ENCODE measurements around the gene MLC1. TPM values are rescaled to one million over a fixed set of nuclear protein-coding genes. Genes with fewer than 3 reads are reported as not detected.
A peak's percentile ranks its signal among the peaks of the same experiment; 100 is the strongest.

The MLC1 gene
- total RNA-seq, 1 donor from 2014 or later = 0.46 TPM

DNA sequence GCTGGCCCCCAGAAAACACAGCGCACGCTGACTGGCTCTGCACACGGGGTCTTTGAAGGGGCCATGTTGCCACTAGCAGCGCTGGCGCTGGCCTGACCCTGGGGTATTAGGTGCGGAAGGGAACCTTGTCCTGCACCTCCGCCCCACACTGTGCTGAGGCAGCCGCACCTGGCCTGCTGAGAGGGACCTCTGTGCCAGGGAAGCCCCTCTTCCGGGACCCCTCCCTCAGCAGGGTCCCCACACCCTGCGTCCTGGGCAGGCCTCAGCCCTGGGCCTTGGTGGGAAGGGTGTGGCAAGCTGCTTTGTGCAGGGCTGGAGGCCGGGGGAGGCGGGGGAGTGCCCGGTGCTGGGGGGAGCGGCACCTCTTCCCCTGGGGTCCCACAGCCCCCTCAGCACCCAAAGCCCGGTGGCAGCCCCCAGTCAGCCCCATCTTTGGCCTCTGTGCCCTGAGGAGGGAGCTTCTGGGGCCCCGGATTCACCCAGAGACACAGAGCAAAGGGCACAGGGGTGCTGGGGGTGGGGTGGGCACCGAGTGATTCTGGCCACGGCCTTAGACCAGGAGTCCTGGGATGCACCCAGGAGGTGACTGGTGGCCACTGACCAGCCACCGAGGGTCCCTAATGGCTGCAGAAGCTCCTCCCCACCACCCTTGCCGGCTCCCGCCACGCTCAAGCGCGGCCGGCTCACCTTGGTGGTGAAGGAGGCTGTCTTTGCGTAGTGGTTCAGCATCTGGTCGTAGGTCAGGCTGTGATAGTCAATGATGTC is 38.6 kb downstream of the MLC1 start:
- DNase-seq = peak; percentile 36
- ATAC-seq (ENCODE audit: poor library complexity) = no peak
- intact Hi-C loops (cut with DNase I) = no loop called here

DNA sequence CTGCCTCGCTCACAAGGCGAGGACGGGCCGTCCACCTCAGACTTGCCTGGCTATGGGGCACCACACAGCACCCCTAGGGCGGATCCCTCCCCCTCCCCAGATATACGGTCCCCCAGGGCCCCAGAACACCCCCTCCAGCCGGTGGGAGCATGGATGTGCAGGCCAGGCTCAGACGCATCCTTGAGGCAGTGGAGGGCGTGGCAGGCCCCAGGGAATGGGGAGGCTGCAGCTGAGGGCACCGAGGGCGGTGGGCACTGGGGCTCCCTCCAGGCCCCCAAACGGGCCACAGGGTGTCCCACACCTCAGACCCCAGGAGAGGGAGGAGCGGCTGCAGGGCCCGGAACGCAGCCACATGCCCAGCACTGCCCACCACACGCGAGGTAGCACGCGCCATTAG is 39.2 kb downstream of the MLC1 start:
- DNase-seq (no peak), ATAC-seq (ENCODE audit: poor library complexity) (no peak)
- intact Hi-C loops (cut with DNase I) = no loop called here

DNA sequence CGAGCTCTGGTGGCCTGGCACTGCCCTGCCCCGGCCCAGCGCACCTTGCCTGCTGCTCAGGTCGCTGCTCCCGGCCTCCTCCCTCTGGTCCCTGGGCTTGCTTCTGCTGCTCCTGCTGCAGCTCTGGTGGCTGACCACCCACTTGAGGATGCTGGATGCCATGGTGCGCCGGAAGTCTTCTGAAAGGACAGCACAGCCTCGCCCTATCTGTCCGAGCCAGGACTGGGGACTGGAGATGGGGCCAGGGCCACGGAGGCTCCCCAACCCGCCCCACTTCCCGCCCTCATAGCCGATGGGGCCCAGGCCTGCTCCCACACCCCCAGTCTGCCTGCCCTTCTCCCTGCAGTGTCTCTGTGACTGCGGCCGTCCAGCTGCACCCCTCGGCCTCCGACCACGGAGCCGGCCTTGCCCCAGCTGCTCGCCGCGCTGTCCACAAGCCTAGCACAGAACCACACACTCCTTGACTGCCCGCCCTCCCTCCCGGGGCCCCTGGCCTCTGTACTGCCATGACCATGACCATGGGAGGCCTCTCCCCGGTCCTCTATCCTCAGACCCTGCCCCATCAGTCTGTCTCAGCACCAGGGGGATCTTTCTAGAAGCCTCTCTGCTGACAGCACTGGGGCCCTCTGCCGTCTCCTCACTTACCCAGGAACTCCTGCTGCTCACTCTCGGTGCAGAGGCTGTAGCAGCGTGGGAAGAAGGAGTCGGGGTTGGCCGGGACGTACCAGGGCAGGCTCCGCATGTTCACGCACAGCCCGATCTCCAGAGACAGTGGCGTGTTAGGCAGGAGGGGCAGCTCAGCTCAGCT is 39.8 kb downstream of the MLC1 start:
- intact Hi-C loops (cut with DNase I) = no loop called here
- no peak for ATAC-seq (ENCODE audit: poor library complexity)
- DNase-seq = no peak

DNA sequence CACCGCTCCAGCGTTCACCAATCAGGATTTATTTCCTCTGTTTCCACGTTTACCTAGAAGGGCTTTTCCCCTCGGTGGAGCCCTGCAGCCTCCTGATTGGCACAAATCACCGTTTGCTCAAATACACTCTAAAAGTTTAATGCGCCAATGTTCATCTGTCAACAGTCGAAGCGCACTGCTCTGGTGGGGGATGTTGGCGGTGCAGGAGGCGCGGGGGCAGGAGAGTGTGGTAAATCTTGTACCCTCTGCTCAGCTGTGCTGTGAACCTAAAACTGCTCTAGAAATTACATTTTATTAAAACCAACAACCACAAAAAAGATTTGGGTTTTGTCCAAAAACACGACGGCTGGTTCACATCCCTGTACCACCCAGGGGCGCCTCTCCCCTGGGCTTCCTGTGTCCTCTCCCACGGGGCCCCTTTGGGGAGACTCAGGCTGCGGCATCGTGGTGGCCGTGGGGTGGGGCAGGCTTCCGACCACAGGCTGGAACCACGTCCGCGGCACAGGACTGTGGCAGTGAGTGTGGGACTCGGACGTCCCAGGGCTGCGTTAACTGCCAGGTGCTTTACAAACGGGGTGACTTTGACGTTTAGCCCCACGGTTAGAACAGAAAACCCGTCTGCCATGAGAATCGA is 40.6 kb downstream of the MLC1 start:
- intact Hi-C loops (cut with DNase I) = no loop called here
- DNase-seq = no peak
- ATAC-seq (ENCODE audit: poor library complexity) = no peak

DNA sequence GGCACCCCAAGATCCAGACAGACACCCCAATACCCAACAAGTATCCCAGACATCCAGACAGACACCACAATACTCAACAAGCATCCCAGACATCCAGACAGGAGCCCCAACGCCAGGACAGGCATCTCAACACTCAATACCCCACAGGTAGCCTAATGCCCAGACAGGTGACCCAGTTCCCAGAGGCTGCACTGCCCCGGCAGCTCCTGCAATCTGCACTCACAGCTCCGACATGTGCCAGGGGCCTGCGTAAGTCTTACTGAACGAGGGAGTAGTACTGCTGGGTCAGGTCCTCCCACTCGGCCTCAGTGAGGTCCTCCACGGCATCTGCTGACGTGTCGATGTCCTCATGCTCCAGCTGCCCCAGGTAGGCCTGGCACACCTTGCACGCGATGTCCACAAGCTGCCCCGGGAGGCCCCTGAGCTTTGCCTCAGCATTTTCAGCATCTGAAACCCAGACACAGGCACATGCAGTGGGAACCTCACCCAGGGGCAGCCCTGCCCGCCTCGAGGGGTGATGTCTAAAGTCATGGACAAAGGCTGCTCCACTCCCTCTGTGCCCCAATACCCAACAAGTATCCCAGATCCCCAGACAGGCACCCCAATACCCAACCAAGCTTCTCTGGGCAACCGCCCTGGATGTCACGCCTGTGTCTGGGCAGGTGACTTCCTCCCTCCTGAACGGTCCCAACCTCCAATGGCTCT is 43.7 kb downstream of the MLC1 start:
- intact Hi-C loops (cut with DNase I) = no loop called here
- DNase-seq (peak; percentile 29), ATAC-seq (ENCODE audit: poor library complexity) (no peak)

DNA sequence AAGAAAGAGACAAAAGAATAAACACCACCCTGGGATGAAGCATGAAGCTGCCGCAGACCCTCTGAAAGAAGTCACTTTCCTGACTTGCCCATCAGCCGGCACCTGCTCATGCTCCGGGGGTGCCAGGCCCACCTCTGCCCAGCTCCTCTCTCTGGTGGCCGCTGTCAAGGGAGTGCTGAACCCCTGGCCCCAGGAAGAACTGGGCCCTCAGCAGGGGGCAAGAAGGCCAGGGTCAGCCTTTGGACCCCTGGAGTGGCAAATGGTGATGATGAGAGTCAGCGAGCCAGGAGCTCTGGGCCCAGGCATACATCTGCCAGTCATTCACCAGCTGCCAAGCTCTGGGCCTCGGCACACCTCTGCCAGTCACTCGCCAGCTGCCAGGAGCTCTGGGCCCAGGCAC is 44.5 kb downstream of the MLC1 start:
- intact Hi-C loops (cut with DNase I) = no loop called here
- ATAC-seq (ENCODE audit: poor library complexity) = no peak
- peak; percentile 26 for DNase-seq

DNA sequence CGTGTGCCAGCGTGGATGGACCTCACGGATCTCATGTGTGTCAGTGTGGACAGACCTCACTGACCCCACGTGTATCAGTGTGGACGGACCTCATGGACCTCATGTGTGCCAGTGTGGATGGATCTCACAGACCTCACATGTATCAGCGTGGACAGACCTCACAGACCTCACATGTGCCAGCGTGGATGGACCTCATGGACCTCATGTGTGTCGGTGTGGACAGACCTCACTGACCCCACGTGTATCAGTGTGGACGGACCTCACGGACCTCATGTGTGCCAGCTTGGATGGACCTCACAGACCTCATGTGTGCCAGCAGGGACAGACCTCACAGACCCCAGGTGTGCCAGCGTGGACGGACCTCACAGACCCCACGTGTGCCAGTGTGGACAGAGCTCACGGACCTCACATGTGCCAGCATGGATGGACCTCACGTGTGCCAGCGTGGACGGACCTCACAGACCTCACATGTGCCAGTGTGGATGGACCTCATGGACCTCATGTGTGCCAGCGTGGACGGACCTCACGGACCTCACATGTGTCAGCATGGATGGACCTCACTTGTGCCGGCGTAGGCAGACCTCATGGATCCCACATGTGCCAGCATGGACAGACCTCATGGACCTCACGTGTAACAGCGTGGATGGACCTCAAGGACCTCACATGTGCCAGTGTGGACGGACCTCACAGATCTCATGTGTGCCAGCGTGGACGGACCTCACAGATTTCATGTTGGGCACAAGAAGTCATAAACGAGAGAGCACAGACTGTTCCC is 45.4 kb downstream of the MLC1 start:
- ATAC-seq (ENCODE audit: poor library complexity) = no peak
- intact Hi-C loops (cut with DNase I) = loop anchor here (10.0 kb wide), 1 partner anchor 265 kb away; no protein-coding TSS in a partner anchor
- DNase-seq = peak; percentile 26

DNA sequence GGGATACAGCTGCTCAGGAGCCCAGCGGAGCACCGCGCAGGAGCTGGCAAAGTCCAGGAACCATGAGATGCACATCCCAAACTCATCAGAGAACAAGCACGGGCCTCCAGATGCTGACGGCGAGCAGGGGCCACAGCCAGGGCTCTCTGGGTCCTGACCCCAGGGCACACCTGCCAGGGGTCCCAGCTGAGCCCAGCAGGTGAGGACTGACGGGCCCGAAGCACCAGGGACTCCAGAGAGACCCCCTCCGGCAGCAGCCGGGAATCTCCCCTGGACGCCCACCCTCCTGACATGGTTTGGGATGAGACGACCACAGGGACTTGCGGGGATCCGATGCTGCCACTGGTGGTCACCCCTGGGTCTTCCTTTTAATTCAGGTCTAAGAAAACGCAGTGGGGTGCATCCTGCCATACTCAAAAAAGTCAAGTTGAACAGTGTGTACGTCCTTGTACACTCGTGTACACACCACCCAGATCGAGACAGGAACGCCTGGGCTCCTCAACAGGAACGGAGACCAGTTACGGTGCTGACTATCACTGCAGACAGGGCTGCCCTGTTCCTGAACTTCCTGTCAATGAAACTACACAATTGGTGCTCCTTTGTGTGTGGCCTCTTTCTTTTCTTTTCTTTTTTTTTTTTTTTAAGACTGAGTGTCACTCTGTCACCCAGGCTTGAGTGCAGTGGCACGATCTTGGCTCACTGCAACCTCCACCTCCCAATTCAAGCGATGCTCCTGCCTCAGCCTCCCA is 49.1 kb downstream of the MLC1 start:
- intact Hi-C loops (cut with DNase I) = loop anchor here (10.0 kb wide), 1 partner anchor 261 kb away; no protein-coding TSS in a partner anchor
- peak; percentile 20 for DNase-seq
- no peak for ATAC-seq (ENCODE audit: poor library complexity)

DNA sequence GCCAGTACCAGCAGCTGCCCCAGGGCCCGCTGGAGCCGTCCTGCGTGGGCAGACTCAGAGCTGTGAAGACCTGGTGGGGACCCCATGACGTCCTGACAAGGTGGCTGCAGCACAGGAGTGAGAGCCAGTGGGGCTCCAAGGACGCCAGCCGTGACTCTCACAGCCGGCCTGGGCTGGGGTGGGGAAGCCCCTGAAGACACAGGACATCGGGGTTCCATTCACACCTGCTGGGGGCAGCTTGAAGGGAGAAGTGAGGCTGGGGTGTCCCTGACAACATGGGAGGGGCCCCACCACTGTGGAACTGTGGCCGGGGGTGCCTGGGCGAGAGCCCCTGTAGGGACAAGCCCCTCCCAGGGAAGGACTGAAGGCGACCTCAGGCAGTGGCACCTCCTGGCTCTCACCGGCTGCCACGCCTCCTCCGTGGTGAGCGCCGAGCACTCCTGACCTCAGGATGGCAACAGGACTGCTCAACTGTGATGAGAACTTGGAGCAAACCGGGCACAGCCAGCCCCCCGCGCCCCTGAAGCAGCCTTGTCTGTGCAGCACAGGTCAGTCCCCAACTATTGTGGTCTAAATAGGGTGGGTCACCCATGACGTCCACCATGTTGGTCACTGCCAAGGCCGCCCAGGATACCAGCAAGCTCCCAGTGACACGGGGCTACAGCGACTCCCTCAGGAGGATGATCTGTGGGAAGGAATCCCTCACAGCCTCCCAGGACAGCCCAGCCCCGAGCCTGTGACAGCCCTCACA is 49.9 kb downstream of the MLC1 start:
- intact Hi-C loops (cut with DNase I) = loop anchor here (10.0 kb wide), 1 partner anchor 261 kb away; no protein-coding TSS in a partner anchor
- ATAC-seq (ENCODE audit: poor library complexity) (no peak), DNase-seq (peak; percentile 26)

DNA sequence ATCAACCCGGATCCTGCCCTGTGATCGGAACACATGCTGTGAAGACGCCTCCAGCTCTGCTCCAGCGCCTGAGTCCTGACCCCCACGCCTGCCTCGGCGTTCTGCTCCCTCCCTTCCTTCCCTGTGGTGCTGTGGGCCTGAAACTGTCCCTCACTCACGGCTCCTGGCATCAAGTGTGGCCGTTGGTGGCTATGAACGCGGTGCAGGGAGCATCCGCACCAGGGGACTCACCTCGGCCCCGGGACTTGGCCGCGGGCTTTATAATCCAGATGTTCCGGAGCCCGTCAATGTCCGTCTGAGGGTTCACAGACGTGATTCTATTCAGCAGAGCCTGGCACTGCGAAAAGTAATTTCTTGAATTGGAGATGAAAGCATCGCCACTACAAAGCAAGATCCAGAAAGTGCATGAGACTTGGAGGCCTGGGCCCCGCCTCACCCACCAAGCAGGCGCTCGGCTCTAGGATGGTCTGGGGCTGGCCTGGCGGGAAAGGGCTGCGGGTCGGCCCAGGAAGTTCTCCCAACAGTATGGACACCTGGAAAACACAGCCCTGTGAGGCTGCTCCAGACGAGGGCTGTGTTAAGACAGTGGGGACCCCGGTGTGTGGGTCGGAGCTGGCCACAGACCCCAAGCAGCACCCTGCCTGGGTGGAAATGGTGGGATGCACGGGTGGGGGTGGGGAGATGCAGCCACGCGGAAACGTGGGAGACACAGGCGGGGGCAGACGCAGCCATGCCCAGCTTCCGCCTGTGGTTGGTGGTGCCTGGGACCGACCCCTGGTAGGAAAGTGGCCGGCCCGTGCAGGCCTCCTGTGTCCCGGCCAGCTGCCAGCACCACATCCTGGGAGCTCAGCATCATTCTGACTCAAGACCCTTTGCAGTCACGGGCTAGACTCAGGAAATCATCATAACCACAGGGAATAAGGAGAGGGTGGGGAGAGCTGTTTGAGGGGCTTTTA is 50.8 kb downstream of the MLC1 start:
- DNase-seq = peak; percentile 21
- ATAC-seq (ENCODE audit: poor library complexity) = no peak
- intact Hi-C loops (cut with DNase I) = loop anchor here (10.0 kb wide), 1 partner anchor 260 kb away; no protein-coding TSS in a partner anchor

DNA sequence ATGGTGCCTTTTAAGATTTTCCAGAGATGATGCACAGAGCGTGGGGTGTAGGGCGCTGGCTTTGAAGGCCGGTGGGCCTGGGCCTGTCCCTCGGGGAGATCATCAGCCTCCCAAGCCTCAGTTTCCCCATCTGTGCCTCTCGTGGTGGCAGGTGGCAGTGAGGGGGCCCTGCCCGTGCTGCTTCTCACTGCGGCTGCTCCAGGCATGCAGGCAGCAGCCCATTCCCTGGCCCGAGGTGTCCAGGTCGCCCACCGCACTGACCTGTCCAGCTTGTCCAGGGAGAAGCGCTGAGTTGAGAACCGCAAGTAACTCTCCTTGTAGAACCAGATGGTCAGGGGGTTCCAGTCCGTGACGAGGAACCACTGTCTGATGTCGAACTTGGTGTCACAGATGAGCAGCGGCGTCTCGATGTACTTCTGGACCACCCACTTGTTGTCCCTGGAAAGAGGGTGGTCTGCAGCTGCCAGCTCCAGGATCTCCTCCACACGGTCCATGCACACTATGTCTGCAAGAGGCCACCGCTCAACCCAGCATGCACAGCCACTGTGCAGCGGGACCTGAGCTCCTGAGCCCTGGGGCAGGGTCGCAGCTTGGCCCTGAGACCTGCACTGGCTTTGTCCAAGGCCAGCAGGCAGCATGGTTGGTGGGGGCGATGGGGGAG is 52.2 kb downstream of the MLC1 start:
- ATAC-seq (ENCODE audit: poor library complexity) (no peak), DNase-seq (peak; percentile 24)
- intact Hi-C loops (cut with DNase I) = loop anchor here (10.0 kb wide), 1 partner anchor 258 kb away; no protein-coding TSS in a partner anchor

DNA sequence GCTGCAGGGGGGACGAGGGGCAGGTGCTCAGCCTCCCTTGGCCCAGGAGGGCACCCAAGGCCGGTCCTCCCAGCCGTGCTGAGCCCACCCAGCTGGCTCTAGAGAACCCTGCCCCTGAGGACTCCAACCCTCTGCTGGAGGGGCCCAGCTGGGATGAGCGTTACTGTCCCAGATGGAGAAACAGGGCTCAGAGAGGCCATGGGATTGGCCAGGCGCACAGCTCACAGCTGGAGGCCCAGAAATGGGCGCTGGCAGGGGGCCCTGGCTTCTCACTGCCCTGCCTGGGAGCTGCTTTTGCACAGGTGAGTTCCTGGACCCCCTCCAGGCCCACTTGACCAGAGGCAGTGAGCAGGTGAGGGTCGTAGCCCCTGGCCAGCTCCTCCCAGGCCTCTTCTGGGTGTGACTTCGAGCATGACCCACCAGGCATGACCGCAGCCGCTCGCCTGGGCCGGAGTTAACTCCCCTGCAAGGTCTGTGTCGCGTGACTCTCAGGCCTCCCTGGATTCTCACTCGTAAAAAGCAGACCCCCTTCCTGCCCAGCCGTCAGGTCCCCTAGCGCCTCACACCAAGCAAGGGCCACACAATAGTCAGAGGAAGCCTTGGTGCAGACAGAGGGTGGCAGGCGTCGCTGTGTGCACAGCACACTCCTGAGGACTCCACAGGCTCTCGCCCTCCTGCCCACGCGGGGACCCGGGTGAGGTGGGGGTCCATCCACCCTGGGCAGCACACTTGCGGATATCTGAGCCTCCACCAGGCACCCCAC is 52.9 kb downstream of the MLC1 start:
- ATAC-seq (ENCODE audit: poor library complexity) (no peak), DNase-seq (peak; percentile 33)
- intact Hi-C loops (cut with DNase I) = loop anchor here (10.0 kb wide), 1 partner anchor 257 kb away; no protein-coding TSS in a partner anchor

DNA sequence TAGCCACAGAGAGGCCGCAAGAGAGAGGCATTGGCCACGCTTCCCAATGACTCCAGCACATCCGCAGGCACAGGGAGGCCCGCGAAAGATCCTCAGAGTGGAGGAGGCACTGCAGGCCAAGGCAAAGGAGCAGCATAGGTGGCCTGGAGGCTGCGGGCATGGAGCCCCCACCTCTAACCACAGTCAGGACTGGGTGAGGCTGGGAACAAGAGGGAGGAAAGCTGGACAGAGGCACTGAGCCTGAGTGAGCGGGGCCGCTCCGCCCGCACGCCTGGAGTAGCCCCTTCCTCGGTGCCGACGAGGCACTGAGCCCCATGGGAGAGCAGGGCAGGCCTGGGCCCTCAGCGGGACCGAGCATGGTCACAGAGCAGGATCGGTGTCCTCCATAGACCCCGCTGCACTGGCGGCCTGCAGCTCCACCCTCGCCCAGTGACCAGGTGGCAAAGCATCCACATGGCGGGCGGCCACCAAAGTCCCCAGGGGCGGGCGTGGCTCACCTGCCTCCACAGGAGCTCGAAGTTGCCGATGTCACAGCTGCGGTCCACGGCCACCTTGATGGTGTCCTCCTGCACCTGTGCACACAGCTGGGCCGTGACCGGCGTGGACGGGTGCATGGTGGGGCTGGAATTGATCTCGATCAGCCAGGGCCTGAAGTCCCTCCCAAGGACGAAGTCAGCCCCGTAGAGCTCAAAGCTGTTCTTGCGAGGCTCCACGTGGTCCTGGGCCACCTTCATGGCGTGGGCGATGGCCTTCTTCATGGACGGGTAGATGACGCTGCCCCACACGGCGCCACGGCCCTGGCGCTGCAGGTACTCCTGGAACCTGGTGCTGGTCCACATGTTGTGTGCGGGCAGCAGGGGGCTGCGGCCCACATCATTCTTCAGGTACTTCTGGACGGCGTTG is 53.8 kb downstream of the MLC1 start:
- DNase-seq = peak; percentile 40
- intact Hi-C loops (cut with DNase I) = loop anchor here (2.0 to 10.0 kb wide), 2 partner anchors 101 to 257 kb away; no protein-coding TSS in a partner anchor
- ATAC-seq (ENCODE audit: poor library complexity) = no peak
